GM23248 (cell line): ENCODE measurements around the gene NAA40.

Source experiments
- EZH2 ChIP-seq: fragments of 200-600 bp; sonication (generic); IDR thresholded peaks from 2 replicates; pipeline ENCODE4 v1.6.1; 2018; ENCODE audit warnings: antibody characterized with exemption, mild to moderate bottlenecking; ENCODE audit not compliant: insufficient read depth, poor library complexity, severe bottlenecking
- EZH2phosphoT487 ChIP-seq: fragments of 200-600 bp; sonication (generic); IDR thresholded peaks from 2 replicates; pipeline ENCODE4 v1.6.1; 2018; ENCODE audit warnings: antibody characterized with exemption, moderate library complexity, mild to moderate bottlenecking, low read depth; ENCODE audit not compliant: insufficient read depth

- TF ChIP-seq EZH2 (no peak), EZH2phosphoT487 (no peak)
These were observed 30.7 kb downstream of the NAA40 start for GRCh38 chr11:63969461-63969860.
